Measurements from ENCODE around the gene BANP.
"Not testable (repeated sequence)": the region's sequence is repeated elsewhere in the genome, so short reads cannot be mapped to it uniquely, and the experiment has no call there.

DNA sequence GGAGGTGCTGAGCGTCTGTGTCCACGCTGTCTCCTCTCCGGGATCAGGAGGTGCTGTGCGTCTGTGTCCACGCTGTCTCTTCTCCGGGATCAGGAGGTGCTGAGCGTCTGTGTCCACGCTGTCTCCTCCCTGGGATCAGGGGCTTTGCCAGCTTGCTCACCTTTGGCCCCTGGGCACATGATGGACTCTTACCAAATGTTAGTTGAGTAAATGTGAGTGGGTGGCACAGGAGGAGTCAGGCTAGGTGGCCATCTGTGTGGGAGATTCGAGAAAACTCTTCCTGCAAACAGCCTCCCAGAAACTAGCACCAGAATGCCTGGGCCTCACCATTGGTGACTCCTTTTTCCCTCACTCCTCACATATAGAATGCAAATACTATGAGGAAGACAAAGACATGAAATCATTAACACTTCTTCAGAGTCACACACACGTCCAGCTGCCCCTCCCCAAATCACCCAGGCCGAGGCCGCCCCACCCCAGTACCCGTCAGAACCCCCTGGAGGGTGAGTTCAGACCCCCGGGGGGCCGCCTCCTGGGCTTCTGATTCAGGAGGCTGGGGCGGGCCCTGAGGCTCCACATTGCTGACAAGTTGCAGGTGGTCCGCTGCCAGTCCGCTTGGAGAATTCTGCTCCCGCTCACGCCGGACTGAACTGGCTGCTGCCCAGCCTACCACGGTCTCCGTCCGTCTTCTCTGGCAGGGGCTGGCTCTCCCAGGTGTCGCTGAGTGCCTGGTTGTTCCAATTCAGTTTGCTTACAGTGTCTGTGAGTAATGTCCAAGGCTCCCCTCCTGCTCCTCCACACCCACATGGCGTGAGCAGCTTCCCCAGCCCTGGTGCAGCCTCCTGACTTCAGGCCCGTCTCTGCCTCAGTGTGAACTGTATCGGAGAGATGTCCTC, 158.7 kb downstream of the BANP start:
- not testable (repeated sequence) for TF ChIP-seq POLR2A (IDR thresholded peaks at IDR 0.05)
- TF ChIP-seq, protein P1, sequence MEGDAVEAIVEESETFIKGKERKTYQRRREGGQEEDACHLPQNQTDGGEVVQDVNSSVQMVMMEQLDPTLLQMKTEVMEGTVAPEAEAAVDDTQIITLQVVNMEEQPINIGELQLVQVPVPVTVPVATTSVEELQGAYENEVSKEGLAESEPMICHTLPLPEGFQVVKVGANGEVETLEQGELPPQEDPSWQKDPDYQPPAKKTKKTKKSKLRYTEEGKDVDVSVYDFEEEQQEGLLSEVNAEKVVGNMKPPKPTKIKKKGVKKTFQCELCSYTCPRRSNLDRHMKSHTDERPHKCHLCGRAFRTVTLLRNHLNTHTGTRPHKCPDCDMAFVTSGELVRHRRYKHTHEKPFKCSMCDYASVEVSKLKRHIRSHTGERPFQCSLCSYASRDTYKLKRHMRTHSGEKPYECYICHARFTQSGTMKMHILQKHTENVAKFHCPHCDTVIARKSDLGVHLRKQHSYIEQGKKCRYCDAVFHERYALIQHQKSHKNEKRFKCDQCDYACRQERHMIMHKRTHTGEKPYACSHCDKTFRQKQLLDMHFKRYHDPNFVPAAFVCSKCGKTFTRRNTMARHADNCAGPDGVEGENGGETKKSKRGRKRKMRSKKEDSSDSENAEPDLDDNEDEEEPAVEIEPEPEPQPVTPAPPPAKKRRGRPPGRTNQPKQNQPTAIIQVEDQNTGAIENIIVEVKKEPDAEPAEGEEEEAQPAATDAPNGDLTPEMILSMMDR (IDR thresholded peaks at IDR 0.05): not testable (repeated sequence)

Measured in breast epithelium (tissue), 3 donors.